ENCODE results near the gene PHF21A. TPM values are rescaled to one million over a fixed set of nuclear protein-coding genes. Genes with fewer than 3 reads are reported as not detected.

PHF21A gene
- total RNA-seq, 2 donors from 2014 or later = 103 to 105 TPM

Other genes with a start within 250 kb of the PHF21A start
- 10 to 100 TPM in 1 of 2 donors, 1 to 10 TPM in 1; 7.6 to 10.2 TPM for gene MAPK8IP1, start 235.8 kb downstream of the PHF21A start, total RNA-seq
- gene FREY1, start 214.2 kb downstream of the PHF21A start, total RNA-seq = 1 to 10 TPM; 3.1 to 3.2 TPM
- gene PEX16, start 203.6 kb downstream of the PHF21A start, total RNA-seq = 10 to 100 TPM; 59.1 to 64.2 TPM
- gene LARGE2, start 198.8 kb downstream of the PHF21A start, total RNA-seq = 1 to 10 TPM; 3.9 to 7.9 TPM
- gene CREB3L1, start 156.2 kb upstream of the PHF21A start, total RNA-seq = not detected
- gene DGKZ, start 226.0 kb upstream of the PHF21A start, total RNA-seq = 100 to 1,000 TPM; 194 to 196 TPM